GM12874 (cell line): ENCODE data around the gene ZNF557.

ENCODE experiments used
- TF ChIP-seq, protein P1 (sequence below): IDR thresholded peaks from 2 replicates; pipeline ENCODE4 v1.5.1; 2011; ENCODE audit warnings: low read depth, mild to moderate bottlenecking, control low read depth, low read length, moderate library complexity; ENCODE audit not compliant: insufficient read depth

Gene ZNF557

GRCh38 chr19:7078008-7078407 is 8.5 kb downstream of the ZNF557 start:
- TF ChIP-seq, protein P1, sequence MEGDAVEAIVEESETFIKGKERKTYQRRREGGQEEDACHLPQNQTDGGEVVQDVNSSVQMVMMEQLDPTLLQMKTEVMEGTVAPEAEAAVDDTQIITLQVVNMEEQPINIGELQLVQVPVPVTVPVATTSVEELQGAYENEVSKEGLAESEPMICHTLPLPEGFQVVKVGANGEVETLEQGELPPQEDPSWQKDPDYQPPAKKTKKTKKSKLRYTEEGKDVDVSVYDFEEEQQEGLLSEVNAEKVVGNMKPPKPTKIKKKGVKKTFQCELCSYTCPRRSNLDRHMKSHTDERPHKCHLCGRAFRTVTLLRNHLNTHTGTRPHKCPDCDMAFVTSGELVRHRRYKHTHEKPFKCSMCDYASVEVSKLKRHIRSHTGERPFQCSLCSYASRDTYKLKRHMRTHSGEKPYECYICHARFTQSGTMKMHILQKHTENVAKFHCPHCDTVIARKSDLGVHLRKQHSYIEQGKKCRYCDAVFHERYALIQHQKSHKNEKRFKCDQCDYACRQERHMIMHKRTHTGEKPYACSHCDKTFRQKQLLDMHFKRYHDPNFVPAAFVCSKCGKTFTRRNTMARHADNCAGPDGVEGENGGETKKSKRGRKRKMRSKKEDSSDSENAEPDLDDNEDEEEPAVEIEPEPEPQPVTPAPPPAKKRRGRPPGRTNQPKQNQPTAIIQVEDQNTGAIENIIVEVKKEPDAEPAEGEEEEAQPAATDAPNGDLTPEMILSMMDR = no peak

- TF ChIP-seq, protein P1 = no peak
Measured at GRCh38 chr19:7083076-7083956, 13.8 kb downstream of the ZNF557 start.

DNA sequence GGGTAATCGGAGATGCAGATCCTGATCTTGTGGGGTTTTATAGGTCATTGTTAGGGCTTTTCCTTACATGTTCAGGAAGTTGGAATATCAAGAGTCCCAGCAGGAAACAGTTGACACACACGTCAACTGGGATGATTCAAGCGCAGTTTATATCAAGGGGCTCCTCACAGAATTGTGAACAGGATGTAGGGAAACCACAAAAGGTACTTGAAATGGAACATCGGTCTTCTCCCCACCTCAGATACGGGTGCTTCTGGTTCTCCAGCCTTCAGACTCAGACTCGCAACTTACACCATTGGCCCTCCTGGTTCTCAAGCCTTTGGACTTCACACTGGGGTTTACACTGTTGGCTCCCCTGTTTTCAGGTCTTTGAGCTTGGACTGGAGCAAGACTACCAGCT is 19.5 kb downstream of the ZNF557 start:
- TF ChIP-seq, protein P1 = no peak

DNA sequence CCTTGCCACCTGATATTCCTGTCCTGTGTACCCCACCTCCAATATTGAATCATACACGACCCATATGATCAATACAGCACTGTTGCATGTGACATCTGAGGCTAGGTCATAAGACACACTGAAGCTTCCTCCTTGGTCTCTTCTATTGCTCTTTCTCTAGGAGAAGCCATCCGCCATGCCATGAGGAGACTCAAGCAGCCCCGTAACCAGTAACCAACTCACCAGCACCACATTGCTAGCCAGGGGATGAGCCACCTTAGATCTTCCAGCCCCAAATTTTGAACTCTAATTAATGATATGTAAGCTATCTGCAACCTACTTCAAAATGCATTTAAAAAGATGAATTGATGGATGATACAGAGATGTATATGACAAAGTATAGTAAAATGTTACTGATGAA is 28.6 kb downstream of the ZNF557 start:
- TF ChIP-seq, protein P1 = no peak

DNA sequence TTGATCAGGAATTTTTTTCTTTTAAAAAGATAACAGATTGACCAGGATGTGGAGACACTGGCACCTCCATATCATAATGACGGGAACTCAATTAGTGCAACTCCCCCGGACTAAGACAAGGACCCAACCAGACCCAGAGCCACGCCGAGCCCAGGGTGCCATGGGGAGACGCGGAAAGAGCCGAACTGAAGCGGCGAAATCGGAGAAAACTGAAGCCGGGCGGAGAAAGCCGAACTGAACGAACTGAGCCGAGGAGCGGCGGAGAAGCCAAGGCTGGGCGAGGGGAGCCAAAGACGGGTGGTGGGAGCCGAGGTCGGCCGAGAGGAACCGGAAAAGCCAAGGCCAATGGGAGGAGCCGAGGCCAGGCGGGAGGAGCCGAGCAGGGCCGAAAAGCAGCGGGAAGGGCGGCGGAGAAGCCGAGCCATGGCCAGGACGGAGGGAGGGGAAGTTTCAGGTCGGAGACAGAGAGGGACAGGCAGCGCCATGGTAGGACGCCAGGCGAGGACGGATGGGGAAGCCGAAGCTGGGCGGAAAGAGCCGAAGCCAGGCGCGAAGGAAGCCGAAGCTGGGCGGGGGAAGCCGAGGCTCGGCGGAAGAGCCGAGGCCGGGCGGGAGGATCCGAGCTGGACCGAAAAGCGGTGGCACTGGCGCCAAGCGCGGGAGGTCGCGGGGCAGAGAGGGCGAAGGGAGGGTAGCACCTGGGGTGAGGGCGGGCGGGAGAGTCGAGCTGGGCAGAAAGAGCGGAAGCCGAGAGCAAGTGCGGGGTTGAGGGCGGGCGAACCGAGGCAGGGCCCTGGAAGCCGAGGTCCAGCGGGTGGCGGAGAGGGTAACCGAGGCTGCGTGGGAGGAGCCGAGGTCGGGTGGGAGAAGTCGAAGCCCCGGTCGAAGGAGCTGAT is 29.4 kb downstream of the ZNF557 start:
- TF ChIP-seq, protein P1 = no peak

GRCh38 chr19:7099597-7099921 is 30.1 kb downstream of the ZNF557 start:
- TF ChIP-seq, protein P1 = no peak

GRCh38 chr19:7101498-7102253 is 32.2 kb downstream of the ZNF557 start:
- TF ChIP-seq, protein P1 = no peak
